Retinal pigment epithelial cell (primary cell): Measurements from ENCODE around the gene ANKRD34A.
A peak's percentile ranks its signal among the peaks of the same experiment; 100 is the strongest.

Experiments used
- DNase-seq: peaks from one replicate; pipeline ENCODE4 v3.0.0-alpha.2; 2010; ENCODE audit warnings: low read depth
- H3K4me3 ChIP-seq: 2 replicates; pipeline ENCODE4 v1.5.1; 2011; ENCODE audit warnings: mild to moderate bottlenecking, low read length, control low read depth, moderate library complexity
- CTCF ChIP-seq: conservative IDR thresholded peaks from 2 replicates; pipeline ENCODE4 v1.5.1; 2011; ENCODE audit warnings: low read depth, low read length, control low read depth, inconsistent platforms

ANKRD34A gene

GRCh38 chr1:145988773-145989172 lies 24.4 kb upstream of the ANKRD34A start:
- no peak overlapping the region for H3K4me3 ChIP-seq
- TF ChIP-seq CTCF: no peak
- no peak for DNase-seq

- H3K4me3 ChIP-seq: no peak overlapping the region
- no peak for DNase-seq
- TF ChIP-seq CTCF: no peak
Measured at GRCh38 chr1:145987926-145988325, 23.6 kb upstream of the ANKRD34A start.

GRCh38 chr1:145986551-145986950 lies 22.2 kb upstream of the ANKRD34A start:
- no peak overlapping the region for H3K4me3 ChIP-seq
- no peak for DNase-seq
- no peak for TF ChIP-seq CTCF

GRCh38 chr1:145985502-145986439 lies 21.4 kb upstream of the ANKRD34A start:
- no peak overlapping the region for H3K4me3 ChIP-seq
- no peak for TF ChIP-seq CTCF
- DNase-seq: peak; percentile 62

GRCh38 chr1:145985129-145985501 lies 20.7 kb upstream of the ANKRD34A start:
- H3K4me3 ChIP-seq: no peak overlapping the region
- DNase-seq: no peak

GRCh38 chr1:145983960-145984830 lies 19.8 kb upstream of the ANKRD34A start:
- DNase-seq: no peak
- H3K4me3 ChIP-seq: no peak overlapping the region
- no peak for TF ChIP-seq CTCF

More at GRCh38 chr1:145985129-145985501, 20.7 kb upstream of the ANKRD34A start:
- no peak for TF ChIP-seq CTCF
